Stimulated activated CD4-positive, alpha-beta T cell treated with anti-CD3 and anti-CD28 coated beads, Interleukin-4, amount 100 ng/mL, for 1 hour (primary cell): ENCODE results near the gene RALB.
A peak's percentile ranks its signal among the peaks of the same experiment; 100 is the strongest.
"Not testable (repeated sequence)": the region's sequence is repeated elsewhere in the genome, so short reads cannot be mapped to it uniquely, and the experiment has no call there.

ENCODE experiments used
- DNase-seq: peaks from one replicate; pipeline ENCODE4 v3.0.0-alpha.2; 2020

RALB gene

DNA sequence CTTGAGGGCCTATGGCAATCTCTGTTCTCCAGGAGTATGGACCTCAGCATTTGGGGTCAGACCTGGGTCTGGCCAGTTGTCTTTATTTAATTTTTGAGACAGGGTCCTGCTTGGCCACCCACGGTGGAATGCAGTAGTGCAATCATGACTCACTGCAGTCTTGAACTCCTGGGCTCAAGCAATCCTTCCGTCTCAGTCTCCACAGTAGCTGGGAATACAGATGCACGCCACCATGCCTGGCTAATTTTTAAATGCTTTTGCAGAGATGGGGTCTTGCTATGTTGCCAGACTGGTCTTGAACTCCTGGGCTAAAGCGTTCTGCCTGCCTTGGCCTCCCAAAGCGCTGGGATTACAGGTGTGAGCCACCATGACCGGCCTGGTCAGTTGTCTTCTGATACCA is 46.9 kb downstream of the RALB start:
- DNase-seq: no peak

DNA sequence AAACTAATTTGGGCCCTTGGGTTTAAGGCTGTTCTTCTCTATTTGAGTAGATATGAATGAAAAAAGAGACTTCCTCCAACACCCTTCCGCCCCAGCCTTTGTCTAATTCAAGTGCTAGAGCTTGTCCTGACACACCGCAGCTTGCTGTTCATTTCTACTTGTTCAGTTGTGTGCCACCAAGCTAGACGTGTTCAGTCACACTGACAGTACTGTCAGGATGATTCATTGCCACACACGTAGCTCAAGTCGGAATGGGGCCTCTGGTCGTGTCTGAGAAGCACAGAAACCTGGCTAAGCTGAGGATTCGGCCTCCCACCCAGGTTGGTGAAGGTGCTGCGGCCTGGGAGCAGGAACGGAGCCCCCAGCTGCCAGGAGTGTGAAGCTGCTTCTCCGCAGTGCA is 47.7 kb downstream of the RALB start:
- no peak for DNase-seq

GRCh38 chr2:120301284-120301683 is 48.6 kb downstream of the RALB start:
- DNase-seq: no peak

GRCh38 chr2:120302301-120302700 is 49.6 kb downstream of the RALB start:
- no peak for DNase-seq

- DNase-seq: no peak
Measured at GRCh38 chr2:120303177-120303576, 50.5 kb downstream of the RALB start.

DNA sequence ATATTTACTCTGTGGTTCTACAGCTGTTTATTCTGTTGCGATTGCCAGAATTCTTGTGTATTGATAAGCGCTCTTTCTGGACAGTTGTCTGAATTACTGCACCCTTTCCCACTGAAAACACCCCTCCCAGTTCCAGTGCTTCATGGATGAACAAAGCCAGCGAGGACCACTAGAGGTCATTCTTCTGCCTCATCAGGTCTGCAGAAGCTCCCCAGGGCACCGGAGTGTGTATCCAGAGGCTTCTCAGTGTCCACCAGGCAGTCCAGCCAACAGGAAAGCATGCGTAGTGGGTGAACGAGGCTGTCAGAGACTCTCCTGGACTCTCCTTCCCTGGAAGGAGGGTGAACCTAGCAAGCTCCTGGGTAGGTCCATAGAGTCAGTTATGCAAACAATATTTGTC is 52.6 kb downstream of the RALB start:
- DNase-seq: no peak

GRCh38 chr2:120305937-120306490 is 53.4 kb downstream of the RALB start:
- DNase-seq: no peak

GRCh38 chr2:120307482-120307881 is 54.8 kb downstream of the RALB start:
- DNase-seq: no peak

DNA sequence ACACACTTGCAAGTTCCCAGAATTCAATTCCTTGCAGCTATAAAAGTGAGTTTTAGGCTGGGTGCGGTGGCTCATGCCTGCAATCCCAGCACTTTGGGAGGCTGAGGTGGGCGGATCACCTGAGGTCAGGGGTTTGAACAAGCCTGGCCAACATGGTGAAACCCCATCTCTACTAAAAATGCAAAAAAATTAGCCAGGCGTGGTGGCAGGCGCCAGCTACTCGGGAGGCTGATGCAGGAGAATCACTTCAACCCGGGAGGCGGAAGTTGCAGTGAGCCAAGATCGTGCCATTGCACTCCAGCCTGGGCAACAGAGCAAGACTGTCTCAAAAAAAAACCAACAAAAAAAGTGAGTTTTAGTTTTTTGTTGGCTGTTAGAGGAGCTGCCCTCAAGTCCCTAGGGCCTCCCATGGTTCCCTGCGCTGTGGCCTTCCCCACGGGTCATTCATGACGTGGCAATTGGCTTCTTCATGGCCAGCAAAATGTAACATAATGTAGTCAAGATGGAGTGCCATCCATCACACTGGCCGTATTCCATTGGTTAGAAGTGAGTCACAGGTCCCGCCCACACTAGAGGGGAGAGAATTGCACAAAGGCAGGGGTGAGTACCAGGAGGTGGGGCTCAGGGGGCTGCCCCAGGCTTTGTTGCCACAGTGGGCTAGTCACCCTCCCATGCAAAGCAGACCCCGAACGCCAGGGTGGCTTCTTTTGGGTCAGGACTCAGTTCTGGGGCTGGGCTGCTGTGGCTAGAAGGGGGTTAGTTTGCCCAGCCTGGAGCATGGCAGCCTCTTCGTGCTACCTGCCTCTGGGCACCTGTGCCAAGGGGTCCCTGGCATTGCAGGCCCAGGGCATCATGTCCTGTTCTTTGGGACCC is 55.6 kb downstream of the RALB start:
- DNase-seq: no peak

- no peak for DNase-seq
Measured at GRCh38 chr2:120310136-120310535, 57.5 kb downstream of the RALB start.

- not testable (repeated sequence) for DNase-seq
Measured at GRCh38 chr2:120310841-120311240, 58.2 kb downstream of the RALB start.

- no peak for DNase-seq
Measured at GRCh38 chr2:120312076-120312475, 59.4 kb downstream of the RALB start.

DNA sequence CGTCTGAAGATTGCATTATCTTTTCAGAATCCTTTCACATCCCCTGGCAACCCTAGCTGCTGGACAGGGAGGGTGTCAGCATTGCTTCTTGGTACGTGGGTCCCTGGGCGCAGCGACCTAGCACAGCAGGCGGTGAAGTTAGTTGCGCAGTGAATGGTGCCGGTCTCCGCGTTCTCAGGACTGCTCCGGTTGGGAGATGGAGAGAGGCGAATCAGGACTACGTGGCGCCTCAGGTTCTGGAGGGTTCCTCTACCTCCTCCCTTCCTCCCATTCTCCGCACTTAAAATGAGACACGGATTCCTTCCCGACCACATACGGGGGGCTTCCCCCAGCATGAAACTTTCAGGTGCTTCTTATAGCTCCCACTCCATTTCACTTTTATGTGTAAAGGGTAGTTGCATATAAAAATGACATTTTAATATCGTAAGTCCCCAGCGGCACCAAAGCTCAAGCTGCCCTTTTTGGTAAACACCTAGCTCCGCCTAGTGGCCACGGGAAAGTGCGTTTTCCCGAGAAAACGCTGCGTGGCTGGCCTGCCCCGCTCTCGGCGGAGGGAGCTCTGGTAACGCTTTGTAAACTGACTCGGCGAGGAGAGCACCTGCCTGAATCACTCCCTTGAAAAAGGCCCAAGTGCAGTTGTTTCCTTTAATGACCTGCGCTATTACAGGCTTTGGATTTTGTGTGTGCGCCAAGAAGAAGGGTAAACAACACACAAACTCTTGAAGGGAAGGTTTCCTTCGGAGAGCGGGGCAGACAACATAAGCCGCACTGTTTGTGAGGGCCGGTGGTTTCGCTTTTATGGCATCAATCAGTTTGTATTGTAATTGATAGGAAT is 60.4 kb downstream of the RALB start:
- peak; percentile 81 for DNase-seq

DNA sequence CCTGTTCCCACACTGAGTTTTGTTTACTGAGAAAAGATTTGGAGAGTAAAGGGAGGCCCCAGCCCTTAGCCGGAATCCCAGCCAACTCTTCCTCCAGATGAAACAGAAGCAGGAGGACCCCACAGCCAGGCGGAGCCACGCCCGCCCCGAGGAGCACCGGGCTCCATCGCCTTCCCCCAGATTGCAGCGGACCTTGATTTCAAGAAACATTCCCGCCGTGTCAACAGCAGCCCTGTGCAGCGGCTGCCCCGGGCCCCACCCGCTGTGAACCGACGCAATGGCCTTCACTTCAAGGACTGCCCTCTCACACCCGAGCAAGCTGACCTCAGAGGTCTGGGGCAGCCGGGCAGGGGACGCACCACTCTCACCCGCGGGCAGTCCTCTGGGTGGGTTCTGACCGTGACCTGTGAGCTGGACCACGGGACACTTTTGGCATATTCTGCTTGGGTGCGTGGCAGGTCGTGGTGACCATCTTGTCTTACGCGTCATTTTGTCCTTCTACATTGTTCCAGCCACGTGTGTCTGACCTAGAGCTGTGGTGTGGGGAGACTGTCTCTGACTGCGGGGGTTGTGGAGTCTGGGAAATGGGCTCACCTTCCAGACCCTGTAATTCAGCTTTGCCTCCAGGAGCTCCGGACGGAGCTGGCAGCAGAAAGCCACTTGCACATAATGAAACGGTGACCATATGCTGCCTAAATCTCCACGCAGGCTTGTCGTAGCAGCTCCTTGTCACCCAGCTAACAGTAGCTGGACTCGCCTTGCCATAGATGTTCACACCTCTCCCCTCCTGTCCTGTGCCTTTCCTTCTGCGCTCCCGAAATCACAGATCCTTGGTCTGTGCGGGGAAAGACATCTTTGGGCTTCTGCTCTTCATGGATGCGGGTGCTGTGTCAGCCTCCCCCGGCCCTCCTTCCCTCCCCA is 61.3 kb downstream of the RALB start:
- DNase-seq: no peak

GRCh38 chr2:120314690-120315366 is 62.2 kb downstream of the RALB start:
- no peak for DNase-seq

DNA sequence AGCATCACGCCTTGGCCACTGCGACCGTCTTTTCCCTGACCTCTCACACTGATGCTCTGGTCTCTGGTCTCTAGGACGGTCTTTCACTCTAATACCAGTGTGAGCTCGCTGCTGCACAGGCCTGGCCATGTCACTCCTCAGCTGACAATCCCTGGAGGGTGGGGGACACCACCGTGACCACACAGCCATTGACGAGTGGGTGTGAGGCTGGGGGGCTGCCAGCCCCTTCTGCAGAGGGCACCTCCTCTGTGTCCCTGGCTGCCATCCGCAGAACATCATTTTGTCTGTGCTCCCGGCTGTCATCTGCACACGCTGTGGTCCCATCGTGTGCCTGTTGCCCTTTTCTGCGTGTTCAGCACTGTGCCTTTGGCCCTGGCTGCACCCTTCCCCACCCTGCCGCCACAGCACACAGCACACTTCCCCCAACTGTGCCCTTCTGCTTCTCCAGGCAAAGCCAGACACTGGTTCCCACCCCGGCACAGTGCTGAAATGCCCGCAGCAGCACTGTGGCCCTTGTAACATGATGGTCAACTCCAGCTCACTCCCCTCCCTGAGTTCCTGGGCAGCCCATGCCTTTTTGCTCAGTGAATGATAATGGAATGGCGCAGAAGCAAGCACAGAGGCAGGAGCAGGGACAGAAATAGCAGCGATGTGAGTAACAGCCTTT is 62.8 kb downstream of the RALB start:
- no peak for DNase-seq

GRCh38 chr2:120316071-120316470 is 63.4 kb downstream of the RALB start:
- no peak for DNase-seq

GRCh38 chr2:120316528-120317179 is 64.0 kb downstream of the RALB start:
- no peak for DNase-seq

DNA sequence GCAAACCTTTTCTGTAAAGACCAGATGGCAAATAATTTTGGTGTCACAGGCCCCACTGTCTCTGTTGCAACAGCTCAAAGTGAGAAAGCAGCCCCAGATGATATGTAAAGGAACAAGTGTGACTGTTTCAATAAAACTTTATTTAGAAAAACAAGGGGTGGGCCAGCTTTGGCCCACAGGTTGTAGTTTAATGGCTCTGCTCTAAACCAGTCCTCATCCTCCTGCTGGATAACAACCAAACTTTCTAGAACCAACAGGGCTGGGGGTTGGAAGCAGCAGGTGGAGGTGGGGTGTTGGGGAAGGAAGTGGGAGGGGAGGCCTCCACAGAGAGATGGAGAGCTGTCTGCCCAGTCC is 64.5 kb downstream of the RALB start:
- DNase-seq: no peak

DNA sequence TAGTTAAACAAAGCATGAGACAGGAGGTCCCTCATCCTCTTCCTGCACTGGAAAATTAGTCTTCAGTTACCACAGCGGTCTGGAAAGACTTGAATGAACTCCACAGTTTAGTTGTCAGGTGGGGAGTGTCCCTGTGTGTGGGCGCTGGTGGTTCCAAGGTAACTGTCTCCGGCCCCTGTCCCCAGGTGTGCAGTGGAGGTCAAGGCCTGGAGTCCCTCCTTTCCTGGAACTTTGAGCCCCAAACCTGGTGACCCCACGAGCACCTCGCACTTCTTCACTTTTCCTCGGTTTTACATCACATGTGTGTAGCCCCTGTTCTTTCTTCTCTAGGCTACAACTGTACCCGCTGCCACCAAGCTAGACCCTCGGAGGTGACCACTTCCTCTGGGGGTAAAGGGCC is 65.3 kb downstream of the RALB start:
- no peak for DNase-seq

DNA sequence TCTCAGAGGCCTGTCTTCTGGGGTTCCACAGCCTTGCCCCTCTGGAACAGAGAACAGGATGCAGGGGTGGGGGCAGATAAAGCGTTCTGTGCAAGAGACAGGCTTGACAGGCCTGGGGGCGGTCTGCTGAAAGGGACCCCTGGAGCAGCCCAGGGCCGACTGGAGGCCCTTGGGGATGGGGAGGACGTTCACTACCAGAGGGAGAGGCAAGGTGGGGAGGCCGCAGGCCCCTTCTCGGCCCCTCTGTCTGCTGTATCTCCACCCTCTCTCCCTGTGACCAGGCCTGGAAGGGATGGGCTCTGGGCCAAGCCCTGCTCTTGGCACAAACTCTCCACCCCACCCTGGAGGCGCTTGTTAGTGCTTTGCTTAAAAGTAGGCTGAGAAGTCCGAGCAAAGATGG is 66.0 kb downstream of the RALB start:
- no peak for DNase-seq
